ENCODE measurements around the gene CNOT8. TPM values are rescaled to one million over a fixed set of nuclear protein-coding genes. Genes with fewer than 3 reads are reported as not detected.

CNOT8 gene
- total RNA-seq, 1 experiment from 2014 or later, result 45.0 TPM

DNA sequence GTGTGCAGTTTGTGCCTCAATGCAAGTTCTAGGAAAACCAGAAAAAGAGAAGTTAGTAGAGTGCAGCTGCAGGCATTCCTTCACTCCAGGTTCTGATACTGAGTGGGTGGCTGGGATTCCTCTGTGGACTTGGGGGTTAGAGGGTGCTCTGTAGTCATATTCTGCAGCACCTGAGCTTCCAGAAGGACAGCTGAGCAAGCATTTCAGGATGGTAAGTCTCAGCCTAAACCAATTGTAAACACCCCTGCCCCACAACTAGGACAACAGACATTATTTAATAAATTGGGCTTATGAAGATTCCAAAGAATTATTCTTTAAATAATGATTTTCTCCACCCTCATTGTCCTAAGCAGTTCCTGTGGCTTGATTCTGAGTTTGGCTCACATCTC, 17.2 kb upstream of the CNOT8 start (continued):
- TF ChIP-seq CEBPB (IDR thresholded peaks at IDR 0.05; ENCODE audit: low read depth) (no peak), POLR2A (IDR thresholded peaks at IDR 0.05; ENCODE audit: borderline replicate concordance, extremely low read depth, insufficient read depth, insufficient read length) (no peak)

- no peak for DNase-seq (ENCODE audit: low read depth, low spot score)
- Histone ChIP-seq H3K9me3 (ENCODE audit: control insufficient read depth in 1 of 2, insufficient read depth in 1 of 2, low read depth in 1 of 2, low read length in 2 of 2) (no peaks in the 10 kb centered on the region), H3K4me3 (replicated peaks in 1 of 2; ENCODE audit: low read depth in 1 of 2, low read length in 2 of 2) (no peak overlapping the region), H3K36me3 (ENCODE audit: control insufficient read depth in 1 of 2, insufficient read depth in 2 of 2, low read length in 2 of 2) (no peaks in the 10 kb centered on the region), H3K4me2 (ENCODE audit: low read length) (no peak overlapping the region), H2AFZ (ENCODE audit: low read depth, low read length, poor library complexity, severe bottlenecking) (no peak overlapping the region), H3K27ac (ENCODE audit: low read depth, low read length) (no peak overlapping the region), H3K4me1 (ENCODE audit: control insufficient read depth in 1 of 2, insufficient read depth in 2 of 2, low read length in 2 of 2) (no peaks in the 10 kb centered on the region; a peak in 1 of 4 replicates), H3K27me3 (ENCODE audit: insufficient read depth, low read length) (no peaks in the 10 kb centered on the region), H3K9ac (ENCODE audit: low read length) (no peak overlapping the region), H4K20me1 (ENCODE audit: insufficient read depth) (no peaks in the 10 kb centered on the region), H3K79me2 (ENCODE audit: insufficient read depth, low read length) (no peaks in the 10 kb centered on the region), H3K9me2 (ENCODE audit: insufficient read depth) (no peaks in the 10 kb centered on the region)
- ChIA-PET RAD21 (ENCODE audit: low non-redundant PET in 1 of 2, low total read pairs in 2 of 2, uncharacterized antibody in 2 of 2, unreplicated experiment in 2 of 2) (no interaction called here), CTCF (no interaction called here), POLR2A (no interaction called here)
- no peak for ATAC-seq
- BruUV-seq (replicated peaks), result no TSS peak
- TF ChIP-seq SP1 (IDR thresholded peaks at IDR 0.05; ENCODE audit: low read depth) (no peak), POLR2AphosphoS5 (IDR thresholded peaks at IDR 0.05; ENCODE audit: low read depth, low read length) (no peak), MAX (IDR thresholded peaks at IDR 0.05) (no peak), YY1 (IDR thresholded peaks at IDR 0.05; ENCODE audit: extremely low read depth, insufficient replicate concordance, low read depth, low read length) (no peak), ZFX (IDR thresholded peaks at IDR 0.05) (no peak), ELF1 (IDR thresholded peaks at IDR 0.05; ENCODE audit: borderline replicate concordance, low read depth) (no peak), TCF7L2 (IDR thresholded peaks at IDR 0.05; ENCODE audit: borderline replicate concordance, extremely low read depth, insufficient read depth, insufficient read length) (no peak), CBX3 (IDR thresholded peaks at IDR 0.05; ENCODE audit: low read depth) (no peak), RAD21 (IDR thresholded peaks at IDR 0.05; ENCODE audit: low read depth) (no peak), POLR2A (IDR thresholded peaks at IDR 0.05; ENCODE audit: borderline replicate concordance, extremely low read depth, insufficient read depth, insufficient read length) (no peak), EGR1 (IDR thresholded peaks at IDR 0.05; ENCODE audit: low read depth) (no peak), SRF (IDR thresholded peaks at IDR 0.05; ENCODE audit: low read depth) (no peak), REST (IDR thresholded peaks at IDR 0.05; ENCODE audit: low read depth) (no peak), EZH2phosphoT487 (IDR thresholded peaks at IDR 0.05; ENCODE audit: borderline replicate concordance) (no peak), EZH2 (IDR thresholded peaks at IDR 0.05) (no peak), CEBPB (IDR thresholded peaks at IDR 0.05; ENCODE audit: low read depth) (no peak)
- TF ChIP-seq, protein P1, sequence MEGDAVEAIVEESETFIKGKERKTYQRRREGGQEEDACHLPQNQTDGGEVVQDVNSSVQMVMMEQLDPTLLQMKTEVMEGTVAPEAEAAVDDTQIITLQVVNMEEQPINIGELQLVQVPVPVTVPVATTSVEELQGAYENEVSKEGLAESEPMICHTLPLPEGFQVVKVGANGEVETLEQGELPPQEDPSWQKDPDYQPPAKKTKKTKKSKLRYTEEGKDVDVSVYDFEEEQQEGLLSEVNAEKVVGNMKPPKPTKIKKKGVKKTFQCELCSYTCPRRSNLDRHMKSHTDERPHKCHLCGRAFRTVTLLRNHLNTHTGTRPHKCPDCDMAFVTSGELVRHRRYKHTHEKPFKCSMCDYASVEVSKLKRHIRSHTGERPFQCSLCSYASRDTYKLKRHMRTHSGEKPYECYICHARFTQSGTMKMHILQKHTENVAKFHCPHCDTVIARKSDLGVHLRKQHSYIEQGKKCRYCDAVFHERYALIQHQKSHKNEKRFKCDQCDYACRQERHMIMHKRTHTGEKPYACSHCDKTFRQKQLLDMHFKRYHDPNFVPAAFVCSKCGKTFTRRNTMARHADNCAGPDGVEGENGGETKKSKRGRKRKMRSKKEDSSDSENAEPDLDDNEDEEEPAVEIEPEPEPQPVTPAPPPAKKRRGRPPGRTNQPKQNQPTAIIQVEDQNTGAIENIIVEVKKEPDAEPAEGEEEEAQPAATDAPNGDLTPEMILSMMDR (IDR thresholded peaks at IDR 0.05 in 2 of 3, conservative IDR thresholded peaks at IDR 0.05 in 1 of 3; ENCODE audit: borderline replicate concordance in 1 of 3, insufficient read depth in 1 of 3, low read depth in 2 of 3, low read length in 2 of 3), result no peak
- TF ChIP-seq, protein P2, sequence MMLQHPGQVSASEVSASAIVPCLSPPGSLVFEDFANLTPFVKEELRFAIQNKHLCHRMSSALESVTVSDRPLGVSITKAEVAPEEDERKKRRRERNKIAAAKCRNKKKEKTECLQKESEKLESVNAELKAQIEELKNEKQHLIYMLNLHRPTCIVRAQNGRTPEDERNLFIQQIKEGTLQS (IDR thresholded peaks at IDR 0.05), result no peak
- intact Hi-C loops (cut with micrococcal nuclease), result no loop called here
Measured at GRCh38 chr5:154842689-154843530, 15.5 kb upstream of the CNOT8 start.
